ENCODE results near the gene GMPPA. TPM values are rescaled to one million over a fixed set of nuclear protein-coding genes. Genes with fewer than 3 reads are reported as not detected.

GMPPA gene
- total RNA-seq, 1 donor from 2014 or later, result 43.4 TPM

GRCh38 chr2:219537657-219538488 is 39.2 kb downstream of the GMPPA start:
- no peak for DNase-seq (ENCODE audit: low spot score)
- ATAC-seq, result no peak

DNA sequence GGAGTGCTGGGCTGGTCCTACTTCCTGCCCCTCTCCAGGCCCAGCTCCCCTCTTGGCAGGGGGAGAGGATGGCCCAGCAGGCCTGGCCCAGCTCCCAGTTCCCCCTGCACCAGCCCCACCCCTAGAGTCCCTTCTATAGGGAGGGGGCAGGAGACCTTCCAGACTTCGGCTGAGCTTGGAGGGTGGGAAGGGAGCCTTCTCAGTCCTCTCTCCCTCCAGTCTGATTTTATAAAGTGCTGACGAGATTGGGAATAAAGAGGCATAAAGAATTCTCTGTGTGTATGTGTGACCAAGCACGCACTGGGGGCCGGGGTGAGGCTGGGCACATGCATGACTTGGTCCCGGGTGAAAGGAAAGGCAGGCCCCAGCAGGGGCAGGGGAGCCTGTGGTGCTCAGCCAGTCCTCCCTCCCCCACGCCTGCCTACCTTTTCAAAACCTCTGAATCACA is 39.8 kb downstream of the GMPPA start:
- ATAC-seq, result no peak
- no peak for DNase-seq (ENCODE audit: low spot score)

- ATAC-seq, result no peak
- DNase-seq (ENCODE audit: low spot score), result no peak
Observed at GRCh38 chr2:219538956-219539788, 40.5 kb downstream of the GMPPA start.

GRCh38 chr2:219539926-219540678 is 41.4 kb downstream of the GMPPA start:
- ATAC-seq (no peak), DNase-seq (ENCODE audit: low spot score) (no peak)

DNA sequence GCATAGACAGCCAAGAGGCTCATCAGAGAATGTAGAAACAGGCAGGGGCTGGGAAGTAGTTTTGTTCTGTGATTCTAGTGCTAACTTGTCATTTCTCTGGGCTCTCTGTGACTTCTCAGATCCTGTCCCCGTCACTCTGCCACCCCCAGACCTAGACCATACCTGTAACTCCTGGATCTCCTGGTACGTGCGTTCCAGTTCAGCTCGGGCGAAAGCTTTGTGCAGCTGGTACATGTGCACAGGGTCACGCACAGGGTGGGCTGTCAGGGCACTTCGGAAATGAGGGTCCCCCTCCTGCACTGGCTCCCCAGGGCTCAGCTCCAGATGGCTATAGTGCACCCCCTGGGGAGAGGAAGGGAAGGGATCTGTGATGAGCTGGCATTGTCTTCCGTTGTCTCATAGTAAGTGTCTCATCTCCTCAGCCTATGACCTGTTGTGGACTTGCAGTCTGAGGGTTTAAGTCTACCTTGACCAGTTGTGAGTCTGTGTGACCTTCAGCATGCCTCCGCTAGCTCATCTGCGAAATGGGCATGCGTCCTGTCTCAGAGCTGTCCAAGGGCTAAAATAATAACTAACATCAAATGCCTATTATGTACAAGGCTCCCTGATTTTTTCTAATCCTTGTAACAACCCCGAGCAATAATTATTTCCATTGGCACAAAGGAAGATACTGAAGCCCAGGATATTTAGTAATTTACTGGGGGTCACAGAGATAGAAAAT is 42.3 kb downstream of the GMPPA start:
- DNase-seq (ENCODE audit: low spot score), result no peak
- no peak for ATAC-seq

DNA sequence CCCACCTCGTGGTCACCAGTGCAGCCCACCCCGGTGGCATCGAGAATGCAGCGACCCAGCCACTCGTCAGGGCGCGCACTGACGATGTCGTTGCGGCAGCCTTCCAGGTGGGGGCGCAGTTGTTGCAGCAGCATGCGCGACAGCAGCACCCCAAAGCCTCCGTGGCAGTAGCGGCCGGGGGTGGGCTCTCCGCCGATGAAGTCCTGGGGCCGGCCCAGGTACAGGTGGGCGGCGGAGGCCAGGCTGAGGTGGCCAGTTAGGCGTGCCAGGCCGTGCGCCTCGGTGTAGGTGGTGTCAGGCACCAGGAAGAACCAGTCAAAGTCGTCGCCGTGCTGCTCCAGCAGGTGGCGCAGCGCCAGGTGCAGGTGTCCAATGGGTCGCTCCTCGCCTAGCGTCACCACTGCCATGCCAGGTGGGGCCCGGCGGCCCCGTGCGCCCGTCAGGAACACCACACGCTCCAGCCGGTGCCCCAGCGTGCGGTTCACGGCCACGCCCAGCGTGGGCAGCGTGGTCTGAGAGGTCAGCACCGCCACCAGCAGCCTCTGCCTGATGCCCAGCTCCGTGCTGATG is 43.0 kb downstream of the GMPPA start:
- peak; percentile 46 for ATAC-seq

DNA sequence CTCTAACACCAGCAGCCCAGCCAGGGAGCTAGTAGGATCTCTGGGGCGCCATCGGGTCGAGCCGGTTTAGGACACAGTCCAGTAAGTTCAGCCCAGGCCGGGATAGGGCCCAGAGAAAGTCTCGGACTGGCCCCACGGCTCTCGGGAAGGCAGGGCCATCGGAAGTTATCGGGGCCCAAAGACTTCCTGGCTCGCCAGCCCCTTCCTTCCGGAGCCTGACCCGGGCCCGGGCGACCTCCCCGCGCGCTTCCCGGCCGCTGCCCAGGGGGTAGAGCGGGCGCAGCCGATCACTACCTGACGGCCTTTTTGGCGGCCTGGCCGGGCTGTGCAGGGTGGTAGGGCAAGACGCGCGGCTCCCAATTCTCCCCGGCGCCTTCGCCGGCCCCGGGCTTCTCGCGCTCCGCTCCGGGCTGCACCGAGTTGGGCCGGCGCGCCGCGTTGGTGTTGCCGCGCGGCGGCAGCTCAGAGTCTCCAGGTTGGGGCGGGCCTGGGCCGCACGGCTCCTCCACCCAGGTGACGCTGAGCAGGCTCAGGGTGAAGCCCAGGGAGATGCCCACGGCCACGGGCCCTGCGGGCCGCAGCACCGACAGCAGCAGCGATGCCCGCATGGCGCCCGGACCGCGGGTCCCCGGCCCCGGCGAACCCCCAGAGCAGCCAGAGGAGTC is 44.4 kb downstream of the GMPPA start:
- DNase-seq (ENCODE audit: low spot score) (no peak), ATAC-seq (peak; percentile 50)

More for the DNA sequence above, 43.0 kb downstream of the GMPPA start:
- DNase-seq (ENCODE audit: low spot score), result peak; percentile 88

DNA sequence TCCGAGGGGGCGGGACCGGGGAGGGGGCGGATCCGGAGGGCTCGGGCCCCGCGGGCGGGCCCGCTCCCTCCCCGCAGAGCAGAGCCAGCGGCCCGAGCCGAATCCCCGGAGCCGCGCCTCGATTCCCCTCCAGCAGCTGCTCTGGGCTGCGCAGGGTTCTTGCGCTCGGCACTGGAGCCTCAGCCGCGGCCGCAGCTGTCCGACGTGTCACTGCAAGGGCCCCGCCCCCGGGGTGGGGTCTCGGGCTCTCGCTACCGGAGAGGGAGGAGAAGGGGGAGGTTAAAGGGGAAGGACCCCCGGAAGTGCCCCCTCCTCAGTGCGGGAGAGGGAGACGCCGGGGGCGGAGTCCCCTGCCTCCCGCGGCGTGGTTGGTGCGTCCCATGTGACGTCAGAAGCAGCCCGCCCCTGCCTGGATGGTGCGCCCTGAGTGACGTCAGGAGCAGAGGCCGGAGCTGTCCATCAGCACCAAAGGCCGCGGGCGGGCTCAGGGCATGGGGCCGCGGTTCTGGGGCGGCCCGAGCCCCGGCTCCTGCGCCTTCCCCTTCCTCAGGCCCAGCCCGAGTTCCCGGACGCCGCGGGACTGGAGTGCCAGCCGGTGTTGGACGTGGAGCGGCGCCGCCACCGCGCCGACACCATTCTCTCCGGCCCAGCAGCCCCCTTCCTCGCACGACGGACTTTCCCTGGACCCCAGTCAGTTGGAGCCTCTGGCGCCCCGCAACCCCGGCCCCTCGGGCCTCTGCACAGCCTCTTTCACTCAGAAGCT is 45.1 kb downstream of the GMPPA start, which contains the start of the genes CHPF and TMEM198:
Gene CHPF (minus strand): TSS at position 214 of the 763 bp plus-strand sequence. CDS start 271 bp downstream, outside the sequence.
Gene TMEM198 (plus strand): TSS at position 433 of the 763 bp plus-strand sequence. CDS start 700 bp downstream, outside the sequence.
- DNase-seq (ENCODE audit: low spot score), result peak; percentile 98
- ATAC-seq, result peak; percentile 89

DNA sequence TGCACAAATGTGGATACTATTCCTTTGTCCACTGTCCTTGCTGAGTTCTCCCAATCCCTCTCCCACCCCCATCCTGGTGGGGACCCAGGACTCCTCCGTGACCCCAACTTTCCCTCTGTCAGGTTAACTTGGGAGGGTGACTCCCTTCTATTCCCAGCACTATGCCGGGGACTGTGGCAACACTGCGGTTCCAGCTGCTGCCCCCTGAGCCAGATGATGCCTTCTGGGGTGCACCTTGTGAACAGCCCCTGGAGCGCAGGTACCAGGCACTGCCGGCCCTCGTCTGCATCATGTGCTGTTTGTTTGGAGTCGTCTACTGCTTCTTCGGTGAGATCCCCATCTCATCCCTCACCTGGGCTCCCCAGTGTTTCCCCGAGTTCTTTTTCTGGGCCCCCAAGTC is 45.9 kb downstream of the GMPPA start:
- DNase-seq (ENCODE audit: low spot score) (no peak), ATAC-seq (no peak)

DNA sequence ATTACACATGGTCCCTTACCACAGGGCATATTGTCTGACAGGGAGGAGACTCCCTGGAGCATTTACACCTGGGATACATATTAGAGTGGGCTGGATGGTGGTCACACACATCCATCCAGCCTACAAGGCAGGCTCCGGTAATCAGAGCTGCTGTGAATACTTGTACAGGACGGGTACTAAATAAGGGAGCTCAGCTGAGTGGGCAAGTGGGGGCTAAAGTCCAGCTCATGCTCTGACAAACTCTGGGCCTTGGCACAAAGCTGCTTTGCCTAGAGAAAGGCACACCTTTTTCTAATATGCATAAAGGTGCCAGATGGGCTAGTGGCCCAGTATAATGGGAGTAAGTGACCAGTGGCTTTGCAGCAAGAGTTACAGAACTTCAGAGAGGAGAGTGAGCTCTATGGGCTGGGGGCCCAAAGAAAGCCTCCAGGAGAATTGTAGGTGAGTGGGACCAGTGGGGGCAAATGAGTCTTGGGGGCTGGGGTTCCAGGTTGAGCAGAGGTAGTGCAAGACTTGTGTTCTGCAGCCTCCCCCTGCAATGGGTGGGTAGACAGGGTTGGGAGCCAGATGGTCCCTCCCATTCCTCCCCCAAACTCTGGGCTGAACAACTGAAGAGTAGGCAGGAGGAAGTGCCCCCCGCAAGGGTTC is 46.7 kb downstream of the GMPPA start:
- ATAC-seq (no peak), DNase-seq (ENCODE audit: low spot score) (no peak)

- no peak for ATAC-seq
- DNase-seq (ENCODE audit: low spot score), result no peak
Observed at GRCh38 chr2:219545943-219546352, 47.3 kb downstream of the GMPPA start.

DNA sequence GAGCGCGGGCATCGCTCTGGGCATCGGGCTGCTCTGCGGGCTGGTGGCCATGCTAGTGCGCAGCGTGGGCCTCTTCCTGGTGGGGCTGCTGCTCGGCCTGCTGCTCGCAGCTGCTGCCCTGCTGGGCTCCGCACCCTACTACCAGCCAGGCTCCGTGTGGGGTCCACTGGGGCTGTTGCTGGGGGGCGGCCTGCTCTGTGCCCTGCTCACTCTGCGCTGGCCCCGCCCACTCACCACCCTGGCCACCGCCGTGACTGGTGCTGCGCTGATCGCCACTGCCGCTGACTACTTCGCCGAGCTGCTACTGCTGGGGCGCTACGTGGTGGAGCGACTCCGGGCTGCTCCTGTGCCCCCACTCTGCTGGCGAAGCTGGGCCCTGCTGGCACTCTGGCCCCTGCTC is 48.9 kb downstream of the GMPPA start:
- no peak for DNase-seq (ENCODE audit: low spot score)
- no peak for ATAC-seq

GRCh38 chr2:219548990-219549389 is 50.3 kb downstream of the GMPPA start:
- DNase-seq (ENCODE audit: low spot score) (no peak), ATAC-seq (no peak)

GRCh38 chr2:219549619-219550018 is 50.9 kb downstream of the GMPPA start:
- ATAC-seq (no peak), DNase-seq (ENCODE audit: low spot score) (no peak)

DNA sequence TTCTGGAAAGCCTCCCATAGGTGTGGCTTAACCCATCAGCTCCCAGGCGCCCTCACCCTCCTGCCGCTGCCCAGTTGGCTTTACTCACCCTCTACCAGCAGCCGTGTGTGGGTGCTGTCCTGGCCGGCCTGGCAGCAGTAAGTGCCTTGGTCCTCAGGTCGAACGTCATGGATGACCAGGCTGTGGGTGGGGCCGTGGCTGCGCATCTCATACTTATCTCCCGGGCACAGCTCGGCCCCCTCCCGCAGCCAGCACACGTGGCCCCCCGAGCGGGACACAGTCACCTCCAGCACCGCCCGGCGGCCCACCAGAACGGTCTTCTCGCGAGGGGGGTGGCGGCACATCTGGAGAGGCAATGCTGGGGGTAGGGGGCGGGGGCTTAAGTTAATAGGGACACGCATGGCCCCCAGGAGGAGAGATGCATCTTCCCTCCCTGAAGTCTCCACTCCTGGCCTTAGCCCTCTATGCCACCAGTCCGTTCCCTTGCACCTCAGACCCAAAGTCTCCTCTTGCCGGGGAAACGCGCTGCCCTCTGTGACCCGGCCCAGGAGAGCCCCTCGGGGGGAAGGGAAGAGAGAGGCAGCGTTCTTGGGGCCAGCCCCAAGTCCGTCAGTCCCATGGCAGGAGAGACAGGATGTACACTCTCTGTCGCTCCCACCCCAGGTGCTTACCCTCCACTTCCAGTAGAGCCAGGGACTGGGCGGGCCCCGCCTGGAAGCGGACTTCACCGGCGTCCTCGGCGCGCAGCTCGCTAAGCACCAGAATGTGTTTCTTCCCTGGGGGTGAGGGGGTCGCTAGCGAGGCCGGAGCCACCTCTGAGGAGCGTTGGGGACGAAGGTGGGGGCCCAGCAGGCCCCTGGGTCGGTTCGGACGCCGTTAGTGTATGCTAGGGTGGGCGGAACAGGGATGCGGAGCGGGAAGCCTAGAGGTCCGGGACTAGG is 53.0 kb downstream of the GMPPA start:
- ATAC-seq, result peak; percentile 2
- DNase-seq (ENCODE audit: low spot score), result no peak

- ATAC-seq, result peak; percentile 96
Observed at GRCh38 chr2:219552382-219553167, 53.9 kb downstream of the GMPPA start.

More at GRCh38 chr2:219552382-219553167, 53.9 kb downstream of the GMPPA start:
- DNase-seq (ENCODE audit: low spot score), result peak; percentile 86

All from left lobe of liver (tissue), 2 donors.